ENCODE measurements around the gene OR4X1.
"Not testable (repeated sequence)": the region's sequence is repeated elsewhere in the genome, so short reads cannot be mapped to it uniquely, and the experiment has no call there.

The OR4X1 gene

GRCh38 chr11:48263423-48263911 is at the start of gene OR4X1:
Gene OR4X1 (plus strand): TSS chr11:48263861. CDS start chr11:48263861, 0 bp downstream.
- DNase-seq (ENCODE audit: low spot score), result no peak

- DNase-seq (ENCODE audit: low spot score), result no peak
These were observed 47.2 kb upstream of the OR4X1 start, which contains the start of gene OR4B1 for GRCh38 chr11:48216510-48216909. Gene OR4B1 (plus strand): TSS chr11:48216810. CDS start chr11:48216810, 0 bp downstream.

GRCh38 chr11:48228761-48229160 is 34.9 kb upstream of the OR4X1 start:
- no peak for DNase-seq (ENCODE audit: low spot score)

DNA sequence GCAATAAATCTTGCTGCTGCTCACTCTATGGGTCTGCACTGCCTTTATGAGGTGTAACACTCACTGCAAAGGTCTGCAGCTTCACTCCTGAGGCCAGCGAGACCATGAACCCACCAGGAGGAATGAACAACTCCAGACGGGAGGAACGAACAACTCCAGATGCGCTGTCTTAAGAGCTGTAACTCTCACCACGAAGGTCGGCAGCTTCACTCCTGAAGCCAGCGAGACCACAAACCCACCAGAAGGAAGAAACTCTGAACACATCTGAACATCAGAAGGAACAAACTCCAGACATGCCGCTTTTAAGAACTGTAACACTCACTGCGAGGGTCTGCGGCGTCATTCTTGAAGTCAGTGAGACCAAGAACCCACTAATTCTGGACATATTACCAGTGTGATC is 33.6 kb upstream of the OR4X1 start:
- DNase-seq (ENCODE audit: low spot score), result not testable (repeated sequence)

GRCh38 chr11:48237727-48238126 is 25.9 kb upstream of the OR4X1 start:
- DNase-seq (ENCODE audit: low spot score), result no peak

DNA sequence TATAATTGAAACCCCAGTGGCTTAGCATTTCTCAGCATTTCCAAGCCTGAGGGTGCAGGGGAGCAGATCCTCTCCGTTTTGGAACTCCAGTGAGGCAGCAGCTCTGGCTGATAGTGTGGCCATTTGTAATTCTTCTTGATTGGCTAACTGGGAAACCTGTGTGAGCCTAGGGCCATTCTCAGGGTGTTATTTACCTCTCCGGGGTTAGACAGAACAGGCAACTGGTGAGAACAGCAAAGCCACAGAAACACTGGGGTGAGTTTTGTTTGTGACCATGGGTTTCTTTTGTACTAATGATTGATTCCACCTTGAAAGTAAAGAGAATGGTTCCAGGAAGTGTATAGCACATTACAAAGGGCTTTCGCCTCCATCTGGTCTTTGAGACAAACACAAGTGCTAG is 21.2 kb upstream of the OR4X1 start:
- no peak for DNase-seq (ENCODE audit: low spot score)

GRCh38 chr11:48244804-48245203 is 18.9 kb upstream of the OR4X1 start, which contains the start of gene OR4X2:
Gene OR4X2 (plus strand): TSS chr11:48245104. CDS start chr11:48245104, 0 bp downstream.
- no peak for DNase-seq (ENCODE audit: low spot score)

DNA sequence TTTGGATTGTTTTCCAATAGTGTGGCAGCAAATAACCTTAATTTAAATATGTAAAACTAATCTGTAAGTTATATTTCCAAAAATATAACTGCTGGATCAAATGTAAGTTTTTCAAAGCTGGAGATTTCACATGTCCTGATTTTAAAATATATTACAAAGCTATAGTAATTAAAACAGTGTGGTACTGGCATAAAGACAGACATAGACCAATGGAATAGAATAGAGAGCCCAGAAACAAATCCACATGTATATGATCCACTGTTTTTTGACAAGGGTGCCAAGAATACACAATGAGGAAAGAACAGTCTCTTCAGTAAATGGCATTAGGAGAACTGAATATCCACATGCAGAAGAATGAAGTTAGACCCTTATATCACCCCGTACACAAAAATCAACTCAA is 14.8 kb upstream of the OR4X1 start:
- no peak for DNase-seq (ENCODE audit: low spot score)

- no peak for DNase-seq (ENCODE audit: low spot score)
These were observed 2.1 kb upstream of the OR4X1 start for GRCh38 chr11:48261600-48261999.

- DNase-seq (ENCODE audit: low spot score), result no peak
These were observed 7.0 kb downstream of the OR4X1 start for GRCh38 chr11:48270621-48271020.

- no peak for DNase-seq (ENCODE audit: low spot score)
These were observed 8.9 kb downstream of the OR4X1 start for GRCh38 chr11:48272606-48273005.

- DNase-seq (ENCODE audit: low spot score), result no peak
These were observed 42.3 kb downstream of the OR4X1 start, which contains the start of gene OR4S1 for GRCh38 chr11:48305923-48306322. Gene OR4S1 (plus strand): TSS chr11:48306223. CDS start chr11:48306223, 0 bp downstream.

DNA sequence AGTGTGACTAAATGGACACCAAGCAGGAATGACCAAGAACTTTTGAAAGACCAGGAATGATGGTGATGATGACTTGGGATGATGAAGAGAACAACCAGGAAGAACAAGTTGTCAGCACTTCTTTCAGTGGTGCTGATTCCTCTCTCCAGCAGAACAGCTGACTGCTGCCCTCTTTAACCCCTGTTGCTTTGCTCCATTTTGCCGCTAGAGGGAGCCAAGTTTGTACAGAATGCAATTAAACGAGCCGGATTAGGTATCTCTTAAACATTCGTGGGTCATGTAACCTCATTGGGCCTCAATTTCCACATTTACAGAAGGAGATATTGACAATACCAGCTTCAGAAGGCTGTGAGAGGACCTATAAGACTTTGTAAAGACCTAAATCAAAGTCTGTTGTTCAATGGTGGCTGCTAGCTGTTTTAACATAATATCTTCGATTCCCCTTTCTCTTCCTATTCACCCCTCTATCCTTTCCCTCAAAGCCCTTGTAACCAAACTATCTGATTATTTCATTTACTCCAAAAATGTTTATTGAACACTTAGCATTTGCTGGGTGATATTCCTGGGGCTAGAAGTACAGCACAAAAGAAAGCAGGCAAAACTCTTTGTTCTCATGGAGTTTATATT is 44.2 kb downstream of the OR4X1 start:
- peak; percentile 26 for DNase-seq (ENCODE audit: low spot score)

- not testable (repeated sequence) for DNase-seq (ENCODE audit: low spot score)
These were observed 49.9 kb downstream of the OR4X1 start for GRCh38 chr11:48313590-48313989.
